H9 (cell line): ENCODE measurements around the gene MBNL1. TPM values are rescaled to one million over a fixed set of nuclear protein-coding genes. Genes with fewer than 3 reads are reported as not detected.

Source experiments
- DNase-seq: peaks from one replicate; pipeline ENCODE4 v3.0.0-alpha.2; 2017
- H2AFZ ChIP-seq: one replicate; pipeline ENCODE4 v1.6.1; 2013; ENCODE audit warnings: mild to moderate bottlenecking, low read length, control low read depth, moderate library complexity
- H2AK5ac ChIP-seq: 2 replicates; pipeline ENCODE4 v1.6.1; 2013; ENCODE audit warnings: low read length, control low read depth, mixed read lengths; ENCODE audit not compliant: insufficient read length
- H2BK120ac ChIP-seq: one replicate; pipeline ENCODE4 v1.6.1; 2013; ENCODE audit warnings: low read depth, mild to moderate bottlenecking, low read length, control low read depth, inconsistent platforms; ENCODE audit not compliant: poor library complexity, severe bottlenecking
- H2BK12ac ChIP-seq: 2 replicates; pipeline ENCODE4 v1.6.1; 2013; ENCODE audit warnings: low read length, control low read depth, mixed read lengths, low read depth; ENCODE audit not compliant: insufficient read length
- H2BK15ac ChIP-seq: 2 replicates; pipeline ENCODE4 v1.6.1; 2013; ENCODE audit warnings: low read depth, low read length, control low read depth
- H2BK20ac ChIP-seq: one replicate; pipeline ENCODE4 v1.6.1; 2013; ENCODE audit warnings: low read depth, mild to moderate bottlenecking, low read length, control low read depth, inconsistent platforms; ENCODE audit not compliant: poor library complexity, severe bottlenecking
- H2BK5ac ChIP-seq: 2 replicates; pipeline ENCODE4 v1.6.1; 2013; ENCODE audit warnings: low read length, control low read depth, mixed read lengths; ENCODE audit not compliant: insufficient read length
- H3K14ac ChIP-seq: 2 replicates; pipeline ENCODE4 v1.6.1; 2013; ENCODE audit warnings: low read length, control low read depth; ENCODE audit not compliant: insufficient read depth
- H3K18ac ChIP-seq: 2 replicates; pipeline ENCODE4 v1.6.1; 2013; ENCODE audit warnings: low read depth, mild to moderate bottlenecking, mixed read lengths, low read length, control low read depth; ENCODE audit not compliant: insufficient read length
- H3K23ac ChIP-seq: 2 replicates; pipeline ENCODE4 v1.6.1; 2013; ENCODE audit warnings: low read length, control low read depth, mixed read lengths, low read depth; ENCODE audit not compliant: insufficient read length
- H3K23me2 ChIP-seq: 2 replicates; pipeline ENCODE4 v1.6.1; 2013; ENCODE audit warnings: low read depth, mild to moderate bottlenecking, mixed read lengths, low read length, control low read depth; ENCODE audit not compliant: insufficient read length, poor library complexity, severe bottlenecking
- H3K27ac ChIP-seq: 2 replicates; pipeline ENCODE4 v1.5.1; 2013; ENCODE audit warnings: low read length, control low read depth, mixed read lengths, low read depth; ENCODE audit not compliant: insufficient read length
- H3K27me3 ChIP-seq: 2 replicates; pipeline ENCODE4 v1.6.1; 2013; ENCODE audit warnings: low read length, control low read depth, inconsistent platforms; ENCODE audit not compliant: insufficient read depth
- H3K4ac ChIP-seq: 2 replicates; pipeline ENCODE4 v1.6.1; 2013; ENCODE audit warnings: low read depth, mild to moderate bottlenecking, control low read depth, inconsistent platforms, low read length, moderate library complexity
- H3K4me1 ChIP-seq: 2 replicates; pipeline ENCODE4 v1.6.1; 2013; ENCODE audit warnings: low read length, control low read depth, inconsistent platforms; ENCODE audit not compliant: insufficient read depth
- H3K4me2 ChIP-seq: 2 replicates; pipeline ENCODE4 v1.6.1; 2013; ENCODE audit warnings: low read length, control low read depth, mixed read lengths; ENCODE audit not compliant: insufficient read length, insufficient read depth
- H3K56ac ChIP-seq: 2 replicates; pipeline ENCODE4 v1.6.1; 2013; ENCODE audit warnings: low read depth, mild to moderate bottlenecking, mixed read lengths, low read length, control low read depth; ENCODE audit not compliant: insufficient read length
- H3K79me1 ChIP-seq: 2 replicates; pipeline ENCODE4 v1.6.1; 2013; ENCODE audit warnings: low read depth, mild to moderate bottlenecking, moderate library complexity, low read length, control low read depth, inconsistent platforms; ENCODE audit not compliant: insufficient read depth, poor library complexity, severe bottlenecking
- H3K79me2 ChIP-seq: 2 replicates; pipeline ENCODE4 v1.6.1; 2013; ENCODE audit warnings: low read length, control low read depth, inconsistent platforms; ENCODE audit not compliant: insufficient read depth
- H3K9ac ChIP-seq: 2 replicates; pipeline ENCODE4 v1.6.1; 2013; ENCODE audit warnings: low read length, control low read depth, mixed read lengths; ENCODE audit not compliant: insufficient read length; ENCODE audit errors: extremely low read depth
- H3K9me3 ChIP-seq: one replicate; pipeline ENCODE4 v1.6.1; 2013; ENCODE audit warnings: low read depth, low read length, inconsistent platforms; ENCODE audit not compliant: control insufficient read depth
- H3T11ph ChIP-seq: one replicate; pipeline ENCODE4 v1.6.1; 2013; ENCODE audit warnings: mild to moderate bottlenecking, low read length, control low read depth, inconsistent platforms
- H4K20me1 ChIP-seq: one replicate; pipeline ENCODE4 v1.6.1; 2013; ENCODE audit not compliant: control insufficient read depth, insufficient read length, insufficient read depth
- H4K5ac ChIP-seq: 2 replicates; pipeline ENCODE4 v1.6.1; 2013; ENCODE audit warnings: low read depth, mild to moderate bottlenecking, mixed read lengths, low read length, control low read depth; ENCODE audit not compliant: insufficient read length
- H4K8ac ChIP-seq: replicated peaks from 2 replicates; pipeline ENCODE4 v1.6.1; 2013; ENCODE audit warnings: low read length, control low read depth, mixed read lengths, low read depth; ENCODE audit not compliant: insufficient read length
- H4K91ac ChIP-seq: 2 replicates; pipeline ENCODE4 v1.6.1; 2013; ENCODE audit warnings: low read depth, mild to moderate bottlenecking, moderate library complexity, mixed read lengths, low read length, control low read depth; ENCODE audit not compliant: insufficient read length
- H3K27ac Mint-ChIP-seq, 3 experiments: 2 replicates in 2 of 3; 3 replicates in 1 of 3; pipeline ENCODE4 v1.8.0; 2020 to 2021; ENCODE audit warnings: mixed read lengths in 3 of 3, mild to moderate bottlenecking in 1 of 3, moderate library complexity in 1 of 3
- H3K27me3 Mint-ChIP-seq: 2 replicates; pipeline ENCODE4 v1.8.0; 2021; ENCODE audit warnings: low read depth, mild to moderate bottlenecking, moderate library complexity, mixed read lengths
- H3K36me3 Mint-ChIP-seq, 3 experiments: 2 replicates in 2 of 3; 3 replicates in 1 of 3; pipeline ENCODE4 v1.8.0; 2020 to 2021; ENCODE audit warnings: low read depth in 3 of 3, mixed read lengths in 3 of 3; ENCODE audit not compliant: insufficient read depth in 1 of 3
- H3K4me1 Mint-ChIP-seq, 2 experiments: 2 replicates each; pipeline ENCODE4 v1.8.0; 2020; ENCODE audit warnings: mixed read lengths in 2 of 2
- H3K4me3 Mint-ChIP-seq, 2 experiments: 2 replicates in 1 of 2; 3 replicates in 1 of 2; pipeline ENCODE4 v1.8.0; 2020 to 2021; ENCODE audit warnings: mild to moderate bottlenecking in 2 of 2, mixed read lengths in 2 of 2, moderate library complexity in 1 of 2
- H3K9me3 Mint-ChIP-seq, 2 experiments: 2 replicates in 1 of 2; 3 replicates in 1 of 2; pipeline ENCODE4 v1.8.0; 2020; ENCODE audit warnings: mild to moderate bottlenecking in 2 of 2, mixed read lengths in 2 of 2, moderate library complexity in 1 of 2
- WGBS: extraction: QIAGEN DNeasy Blood & Tissue Kit; methylation state at CpG from one replicate; pipeline ENCODE4 v1.1.7; 2013; ENCODE audit warnings: missing lambda C conversion rate, low lambda C conversion rate, mixed read lengths; ENCODE audit not compliant: insufficient read length; ENCODE audit errors: extremely low coverage; 5-methylcytosine and 5-hydroxymethylcytosine counted together
- total RNA-seq: library from RNA; stranded (reverse); gene quantifications from 2 replicates; pipeline ENCODE4 v1.2.1, GENCODE V29; 2021
- TF ChIP-seq, protein P1 (sequence below): fragments of 200-600 bp; sonication (generic); conservative IDR thresholded peaks from 3 replicates; pipeline ENCODE4 v1.8.0; 2021; ENCODE audit warnings: antibody characterized with exemption, mild to moderate bottlenecking

Gene MBNL1
- total RNA-seq, 1 experiment from 2014 or later: 14.9 TPM

DNA sequence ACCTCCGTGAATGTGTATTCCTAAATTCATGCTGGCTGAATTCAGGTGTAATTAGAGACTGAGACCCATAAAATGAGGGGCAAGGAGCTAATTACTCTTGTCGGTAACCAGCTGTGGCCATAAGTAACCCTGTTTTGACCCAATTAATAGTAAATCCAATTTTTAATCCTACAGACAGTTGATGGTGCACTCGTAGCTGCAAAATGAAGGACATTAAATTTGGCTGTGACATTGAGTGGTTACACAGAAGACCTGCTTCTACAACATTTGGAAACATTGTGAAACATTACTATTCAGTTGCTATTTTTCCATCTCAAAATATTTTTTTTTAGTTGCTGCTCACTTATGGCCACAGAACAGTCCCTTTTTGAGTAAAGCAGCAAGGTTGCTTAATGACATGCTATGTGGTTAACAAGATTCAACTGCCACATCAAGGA, 33.0 kb downstream of the MBNL1 start:
- H3T11ph ChIP-seq: no peak overlapping the region
- no peaks in the 10 kb centered on the region for H4K20me1 ChIP-seq
- DNase-seq: no peak
- no peak overlapping the region for H2BK5ac ChIP-seq
- Mint-ChIP-seq H3K9me3 (no peaks in the 10 kb centered on the region), H3K27me3 (no peaks in the 10 kb centered on the region), H3K4me1 (peaks cover 77 to 79% of the 10 kb centered on the region in 2 experiments), H3K36me3 (no peaks in the 10 kb centered on the region), H3K4me3 (0 out of 5 replicates have a peak overlapping the region, but pooled peaks of 1 of the 2 experiments have one; percentile 15), H3K27ac (peak overlapping the region in 2 of 3 experiments; percentile 44 to 72; a peak in 3 of 7 replicates)
- no peak overlapping the region for H4K8ac ChIP-seq
- H3K14ac ChIP-seq: no peak overlapping the region
- H3K27ac ChIP-seq: no peak overlapping the region
- no CpG with 5 or more reads among the region's 3 CpGs for WGBS
- H3K23ac ChIP-seq: no peak overlapping the region
- no peak overlapping the region for H3K56ac ChIP-seq
- no peak overlapping the region for H2AK5ac ChIP-seq
- H3K23me2 ChIP-seq: no peaks in the 10 kb centered on the region
- TF ChIP-seq, protein P1, sequence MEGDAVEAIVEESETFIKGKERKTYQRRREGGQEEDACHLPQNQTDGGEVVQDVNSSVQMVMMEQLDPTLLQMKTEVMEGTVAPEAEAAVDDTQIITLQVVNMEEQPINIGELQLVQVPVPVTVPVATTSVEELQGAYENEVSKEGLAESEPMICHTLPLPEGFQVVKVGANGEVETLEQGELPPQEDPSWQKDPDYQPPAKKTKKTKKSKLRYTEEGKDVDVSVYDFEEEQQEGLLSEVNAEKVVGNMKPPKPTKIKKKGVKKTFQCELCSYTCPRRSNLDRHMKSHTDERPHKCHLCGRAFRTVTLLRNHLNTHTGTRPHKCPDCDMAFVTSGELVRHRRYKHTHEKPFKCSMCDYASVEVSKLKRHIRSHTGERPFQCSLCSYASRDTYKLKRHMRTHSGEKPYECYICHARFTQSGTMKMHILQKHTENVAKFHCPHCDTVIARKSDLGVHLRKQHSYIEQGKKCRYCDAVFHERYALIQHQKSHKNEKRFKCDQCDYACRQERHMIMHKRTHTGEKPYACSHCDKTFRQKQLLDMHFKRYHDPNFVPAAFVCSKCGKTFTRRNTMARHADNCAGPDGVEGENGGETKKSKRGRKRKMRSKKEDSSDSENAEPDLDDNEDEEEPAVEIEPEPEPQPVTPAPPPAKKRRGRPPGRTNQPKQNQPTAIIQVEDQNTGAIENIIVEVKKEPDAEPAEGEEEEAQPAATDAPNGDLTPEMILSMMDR: no peak
- no peak overlapping the region for H3K4ac ChIP-seq
- H3K18ac ChIP-seq: no peak overlapping the region
- H3K4me1 ChIP-seq: peaks cover 11% of the 10 kb centered on the region; the same call in 1 of the 2 replicates
- H2BK120ac ChIP-seq: no peak overlapping the region
- H3K79me2 ChIP-seq: 0 out of 2 replicates have a peak, but pooled peaks cover 3% of the 10 kb centered on the region
- H3K4me2 ChIP-seq: no peak overlapping the region
- H2BK12ac ChIP-seq: no peak overlapping the region
- no peak overlapping the region for H3K9ac ChIP-seq
- no peak overlapping the region for H2BK20ac ChIP-seq
- H4K5ac ChIP-seq: no peak overlapping the region
- H3K9me3 ChIP-seq: no peaks in the 10 kb centered on the region
- no peaks in the 10 kb centered on the region for H3K27me3 ChIP-seq
- no peak overlapping the region for H2BK15ac ChIP-seq
- no peaks in the 10 kb centered on the region for H3K79me1 ChIP-seq
- no peak overlapping the region for H4K91ac ChIP-seq
- no peak overlapping the region for H2AFZ ChIP-seq
